HepG2 (cell line): ENCODE measurements around the gene GPC6.

ENCODE experiments used
- CTCF ChIP-seq: sonication (generic); formaldehyde crosslinking; IDR thresholded peaks from 2 replicates; pipeline ENCODE4 v1.5.0; 2020; ENCODE audit warnings: mild to moderate bottlenecking, missing genetic modification reagents, moderate library complexity
- IRF9 ChIP-seq: sonication (generic); formaldehyde crosslinking; IDR thresholded peaks from 2 replicates; pipeline ENCODE4 v1.8.0; 2022; ENCODE audit warnings: missing genetic modification reagents, mild to moderate bottlenecking, borderline replicate concordance
- KLF12 ChIP-seq: sonication (generic); formaldehyde crosslinking; IDR thresholded peaks from 2 replicates; pipeline ENCODE4 v1.4.0; 2020; ENCODE audit warnings: missing genetic modification reagents, borderline replicate concordance
- MED1 ChIP-seq: sonication (generic); formaldehyde crosslinking; IDR thresholded peaks from 2 replicates; pipeline ENCODE4 v1.4.0; 2020; ENCODE audit warnings: missing genetic modification reagents
- MTF1 ChIP-seq: sonication (generic); formaldehyde crosslinking; IDR thresholded peaks from 2 replicates; pipeline ENCODE4 v1.5.0; 2020; ENCODE audit warnings: missing genetic modification reagents
- POLR2AphosphoS5 ChIP-seq: IDR thresholded peaks from 2 replicates; pipeline ENCODE4 v1.6.1; 2012; ENCODE audit warnings: low read depth, low read length
- SMC3 ChIP-seq: IDR thresholded peaks from 2 replicates; pipeline ENCODE4 v1.6.1; 2011; ENCODE audit warnings: low read length, improper control_type of control experiment
- ZC3H4 ChIP-seq: sonication (generic); formaldehyde crosslinking; IDR thresholded peaks from 2 replicates; pipeline ENCODE4 v1.4.0; 2020; ENCODE audit warnings: missing genetic modification reagents, borderline replicate concordance
- ZNF710 ChIP-seq: sonication (generic); formaldehyde crosslinking; IDR thresholded peaks from 2 replicates; pipeline ENCODE4 v1.5.0; 2020; ENCODE audit warnings: mild to moderate bottlenecking, missing genetic modification reagents, borderline replicate concordance
- TF ChIP-seq, protein P1 (sequence below): sonication (generic); formaldehyde crosslinking; conservative IDR thresholded peaks from 2 replicates; pipeline ENCODE4 v1.8.0; 2022; ENCODE audit warnings: low read depth, missing genetic modification reagents

DNA sequence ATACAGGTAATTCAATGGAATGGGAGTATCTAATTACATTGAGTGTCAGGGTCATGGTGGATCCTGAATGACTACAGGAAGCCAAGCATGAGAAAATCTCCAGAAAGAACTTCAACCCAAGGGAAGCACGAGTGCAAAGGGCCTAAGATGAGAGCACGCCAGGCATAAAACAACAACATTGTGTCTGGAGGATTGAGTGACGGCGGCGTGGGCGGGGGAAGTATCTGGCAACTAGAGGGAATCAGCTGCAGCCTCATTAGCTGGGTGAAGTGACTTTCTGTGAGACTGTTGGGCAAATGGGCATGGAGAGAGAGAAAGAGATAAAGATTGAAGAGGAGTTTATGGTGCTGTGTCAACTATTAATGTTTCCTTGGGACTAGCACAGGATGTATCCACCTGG is 194.3 kb downstream of the GPC6 start:
- TF ChIP-seq POLR2AphosphoS5 (no peak), SMC3 (no peak), MTF1 (CRISPR knock-in tag) (no peak), KLF12 (CRISPR knock-in tag) (no peak), MED1 (CRISPR knock-in tag) (no peak), IRF9 (no peak), ZC3H4 (no peak), CTCF (no peak), ZNF710 (no peak)
- TF ChIP-seq, protein P1, sequence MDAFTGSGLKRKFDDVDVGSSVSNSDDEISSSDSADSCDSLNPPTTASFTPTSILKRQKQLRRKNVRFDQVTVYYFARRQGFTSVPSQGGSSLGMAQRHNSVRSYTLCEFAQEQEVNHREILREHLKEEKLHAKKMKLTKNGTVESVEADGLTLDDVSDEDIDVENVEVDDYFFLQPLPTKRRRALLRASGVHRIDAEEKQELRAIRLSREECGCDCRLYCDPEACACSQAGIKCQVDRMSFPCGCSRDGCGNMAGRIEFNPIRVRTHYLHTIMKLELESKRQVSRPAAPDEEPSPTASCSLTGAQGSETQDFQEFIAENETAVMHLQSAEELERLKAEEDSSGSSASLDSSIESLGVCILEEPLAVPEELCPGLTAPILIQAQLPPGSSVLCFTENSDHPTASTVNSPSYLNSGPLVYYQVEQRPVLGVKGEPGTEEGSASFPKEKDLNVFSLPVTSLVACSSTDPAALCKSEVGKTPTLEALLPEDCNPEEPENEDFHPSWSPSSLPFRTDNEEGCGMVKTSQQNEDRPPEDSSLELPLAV (CRISPR knock-in tag): no peak
